ENCODE data around the gene PRAME. TPM values are rescaled to one million over a fixed set of nuclear protein-coding genes. Genes with fewer than 3 reads are reported as not detected.

Gene PRAME
- total and polyA plus RNA-seq, 2 of the 13 experiments (the other 11 are each of a cell fraction or from before 2014, with no cell fraction given) = 0.11 to 0.83 TPM

GRCh38 chr22:22591348-22592299, 32.6 kb upstream of the PRAME start:
- H3K36me3 ChIP-seq (replicated peaks in 1 of 2; ENCODE audit: control insufficient read depth in 1 of 2, insufficient read depth in 2 of 2, low read length in 2 of 2) = no peaks in the 10 kb centered on the region
- no peak overlapping the region for H3K4me2 ChIP-seq (ENCODE audit: low read depth, low read length)
- ChIA-PET CTCF (ENCODE audit: low intra/inter-chr PET ratio, low total read pairs) (no interaction called here), POLR2A (no interaction called here)
- intact Hi-C loops (cut with micrococcal nuclease; ENCODE audit: unreplicated experiment) (no loop called here), in situ Hi-C loops (cut with HindIII; ENCODE audit: extremely low pct_ligation_motif_present, low pct_unique_long_range_greater_than_20kb) (no loop called here)
- 0 out of 5 replicates have a peak, but pooled peaks cover 2 to 11% of the 10 kb centered on the region in 2 experiments for H3K27me3 ChIP-seq (ENCODE audit: control insufficient read depth in 1 of 2, insufficient read depth in 2 of 2, low read length in 2 of 2)
- no TSS peak for BruUV-seq (replicated peaks)
- H4K20me1 ChIP-seq (ENCODE audit: insufficient read depth, low read length) = no peaks in the 10 kb centered on the region; the same call in 1 of the 2 replicates
- no peaks in the 10 kb centered on the region for H3K4me1 ChIP-seq (ENCODE audit: insufficient read depth, low read length)
- 0 out of 2 replicates have a peak, but pooled peaks have one; percentile 34 for TF ChIP-seq MAFF (IDR thresholded peaks at IDR 0.05; ENCODE audit: low read depth, low read length)
- TF ChIP-seq USF2 (IDR thresholded peaks at IDR 0.05; ENCODE audit: low read depth, low read length) = no peak
- no peak for TF ChIP-seq USF2 (CRISPR knock-in tag; IDR thresholded peaks at IDR 0.05; ENCODE audit: borderline replicate concordance)
- TF ChIP-seq MAFK (conservative IDR thresholded peaks at IDR 0.05 in 1 of 2, IDR thresholded peaks at IDR 0.05 in 1 of 2; ENCODE audit: low read length in 2 of 2) = peak; percentile 65 to 66
- no peak for TF ChIP-seq ZNF782 (CRISPR knock-in tag; IDR thresholded peaks at IDR 0.05; ENCODE audit: borderline replicate concordance)
- H2AFZ ChIP-seq (ENCODE audit: low read length) = no peak overlapping the region
- FAIRE-seq = no peak
- H3K9ac ChIP-seq (ENCODE audit: insufficient read depth, low read depth, low read length) = no peak overlapping the region
- peak; percentile 49; the same call in 2 of the 3 replicates for ATAC-seq
- no peaks in the 10 kb centered on the region for H3K79me2 ChIP-seq (ENCODE audit: insufficient read depth, low read length)
- no peak for DNase-seq (ENCODE audit: low spot score)
- H3K27ac ChIP-seq (ENCODE audit: extremely low read length, insufficient read depth, low read length) = no peak overlapping the region
- no peaks in the 10 kb centered on the region for H3K9me3 ChIP-seq (ENCODE audit: low read length)
- H3K4me3 ChIP-seq (replicated peaks in 1 of 3; ENCODE audit: insufficient read depth in 1 of 3, low read depth in 2 of 3, low read length in 3 of 3) = no peak overlapping the region
- 8% methylated on average over 8 of the region's 8 CpGs for WGBS (ENCODE audit: low lambda C conversion rate)

All from HepG2 (cell line).